GM23338 (cell line): ENCODE measurements around the gene PLPPR2. TPM values are rescaled to one million over a fixed set of nuclear protein-coding genes. Genes with fewer than 3 reads are reported as not detected.

Experiments used
- ATAC-seq: fragments of 200-7000 bp; cut with Tn5 transposase; 3 replicates; pipeline ENCODE4 v1.9.1; 2020
- DNase-seq: peaks from one replicate; pipeline ENCODE4 v3.0.0-alpha.2; 2015; ENCODE audit warnings: low spot score
- H2AFZ ChIP-seq: fragments of 200-600 bp; sonication (generic); 2 replicates; pipeline ENCODE4 v1.8.0; 2016; ENCODE audit warnings: antibody characterized with exemption, mild to moderate bottlenecking, moderate library complexity
- H3F3A ChIP-seq: fragments of 200-600 bp; sonication (generic); replicated peaks from 2 replicates; pipeline ENCODE4 v1.8.0; 2017; ENCODE audit warnings: antibody characterized with exemption, mixed run types, low read depth
- H3K27ac ChIP-seq: fragments of 200-600 bp; sonication (generic); 2 replicates; pipeline ENCODE4 v1.6.1; 2016; ENCODE audit warnings: low read depth
- H3K27me3 ChIP-seq: fragments of 200-600 bp; sonication (generic); 2 replicates; pipeline ENCODE4 v1.8.0; 2016; ENCODE audit warnings: mild to moderate bottlenecking, mixed run types, moderate library complexity; ENCODE audit not compliant: insufficient read depth
- H3K36me3 ChIP-seq: fragments of 200-600 bp; sonication (generic); 2 replicates; pipeline ENCODE4 v1.8.0; 2016; ENCODE audit warnings: mild to moderate bottlenecking; ENCODE audit not compliant: insufficient read depth
- H3K4me1 ChIP-seq: fragments of 200-600 bp; sonication (generic); 2 replicates; pipeline ENCODE4 v1.8.0; 2016; ENCODE audit warnings: mild to moderate bottlenecking, moderate library complexity; ENCODE audit not compliant: insufficient read depth
- H3K4me2 ChIP-seq: fragments of 200-600 bp; sonication (generic); 2 replicates; pipeline ENCODE4 v1.7.1; 2017; ENCODE audit warnings: mixed run types
- H3K4me3 ChIP-seq: fragments of 200-600 bp; sonication (generic); 2 replicates; pipeline ENCODE4 v1.6.1; 2016; ENCODE audit warnings: mixed run types
- H3K79me2 ChIP-seq: fragments of 200-600 bp; sonication (generic); replicated peaks from 2 replicates; pipeline ENCODE4 v1.8.0; 2017; ENCODE audit warnings: mild to moderate bottlenecking; ENCODE audit not compliant: insufficient read depth
- H3K9me2 ChIP-seq: fragments of 200-600 bp; sonication (generic); 2 replicates; pipeline ENCODE4 v1.8.0; 2017; ENCODE audit not compliant: insufficient read depth
- H4K20me1 ChIP-seq: fragments of 200-600 bp; sonication (generic); replicated peaks from 2 replicates; pipeline ENCODE4 v1.8.0; 2017; ENCODE audit warnings: mild to moderate bottlenecking; ENCODE audit not compliant: insufficient read depth
- H3K27ac Mint-ChIP-seq: 2 replicates; pipeline ENCODE4 v1.8.0; 2020; ENCODE audit warnings: inconsistent platforms, mild to moderate bottlenecking, moderate library complexity, mixed read lengths
- H3K27me3 Mint-ChIP-seq: 3 replicates; pipeline ENCODE4 v1.8.0; 2022; ENCODE audit warnings: low read depth, mild to moderate bottlenecking, moderate library complexity, mixed read lengths, inconsistent platforms; ENCODE audit not compliant: insufficient read depth, poor library complexity
- H3K36me3 Mint-ChIP-seq: 3 replicates; pipeline ENCODE4 v1.8.0; 2021; ENCODE audit warnings: low read depth, mild to moderate bottlenecking, inconsistent platforms, moderate library complexity, mixed read lengths
- H3K4me1 Mint-ChIP-seq: 3 replicates; pipeline ENCODE4 v1.8.0; 2020; ENCODE audit warnings: mild to moderate bottlenecking, inconsistent platforms, mixed read lengths
- H3K4me3 Mint-ChIP-seq: 3 replicates; pipeline ENCODE4 v1.8.0; 2021; ENCODE audit warnings: moderate library complexity, mild to moderate bottlenecking, inconsistent platforms, mixed read lengths
- H3K9me3 Mint-ChIP-seq: 3 replicates; pipeline ENCODE4 v1.8.0; 2020; ENCODE audit warnings: moderate library complexity, mild to moderate bottlenecking, inconsistent platforms, mixed read lengths
- CREB1 ChIP-seq: fragments of 250-450 bp; sonication (Bioruptor Pico); IDR thresholded peaks from 2 replicates; pipeline ENCODE4 v1.5.0; 2020; ENCODE audit warnings: low read depth, mild to moderate bottlenecking, moderate library complexity
- EZH2 ChIP-seq: fragments of 200-600 bp; sonication (generic); IDR thresholded peaks from one replicate; pipeline ENCODE4 v1.8.0; 2017; ENCODE audit warnings: antibody characterized with exemption, mild to moderate bottlenecking, low read depth; ENCODE audit not compliant: unreplicated experiment
- EZH2phosphoT487 ChIP-seq: fragments of 200-600 bp; sonication (generic); IDR thresholded peaks from one replicate; pipeline ENCODE4 v1.8.1; 2018; ENCODE audit warnings: antibody characterized with exemption; ENCODE audit not compliant: unreplicated experiment
- JUNB ChIP-seq: IDR thresholded peaks from one replicate; pipeline ENCODE4 v1.6.1; 2016; ENCODE audit warnings: antibody characterized with exemption; ENCODE audit not compliant: unreplicated experiment
- NANOG ChIP-seq: IDR thresholded peaks from 2 replicates; pipeline ENCODE4 v1.6.1; 2016; ENCODE audit warnings: antibody characterized with exemption, borderline replicate concordance
- POLR2AphosphoS5 ChIP-seq: IDR thresholded peaks from 2 replicates; pipeline ENCODE4 v1.6.1; 2016; ENCODE audit warnings: antibody characterized with exemption, low read depth
- STAT1 ChIP-seq: IDR thresholded peaks from one replicate; pipeline ENCODE4 v1.6.1; 2016; ENCODE audit warnings: antibody characterized with exemption; ENCODE audit not compliant: unreplicated experiment
- ZNF114 ChIP-seq: fragments of 250-450 bp; sonication (Bioruptor Pico); IDR thresholded peaks from 2 replicates; pipeline ENCODE4 v1.5.0; 2020; ENCODE audit warnings: mild to moderate bottlenecking, moderate library complexity
- ZNF331 ChIP-seq: fragments of 250-450 bp; sonication (Bioruptor Pico); IDR thresholded peaks from 2 replicates; pipeline ENCODE4 v1.5.0; 2020; ENCODE audit warnings: low read depth, mild to moderate bottlenecking, moderate library complexity
- polyA plus RNA-seq: library from polyadenylated mRNA; unstranded; fragments of >200 nt; fragmentation: Nextera tagmentation; extraction: Ambion mirVana; gene quantifications from 2 replicates; pipeline ENCODE4 v1.2.1, GENCODE V29; 2016
- total RNA-seq: library from RNA; depleted of rRNA; stranded (reverse); fragments of >200 nt; shearing (Covaris generic); gene quantifications from 2 replicates; pipeline ENCODE4 v1.2.3, GENCODE V29; 2014
- TF ChIP-seq, protein P1 (sequence below): IDR thresholded peaks from 2 replicates; pipeline ENCODE4 v1.6.1; 2016; ENCODE audit warnings: antibody characterized with exemption
- TF ChIP-seq, protein P2 (sequence below), 2 experiments: fragments of 200-600 bp in 1 of 2; sonication (generic) in 1 of 2; conservative IDR thresholded peaks; 2 replicates each; pipeline versions ENCODE4 v1.5.1 to v1.6.1; 2016 to 2017; ENCODE audit warnings: antibody characterized with exemption in 2 of 2, low read depth in 2 of 2, mild to moderate bottlenecking in 2 of 2, moderate library complexity in 1 of 2
- TF ChIP-seq, protein P3 (sequence below): fragments of 250-450 bp; sonication (Bioruptor Pico); IDR thresholded peaks from 2 replicates; pipeline ENCODE4 v1.5.0; 2020; ENCODE audit warnings: mild to moderate bottlenecking, moderate library complexity

Gene PLPPR2
- total and polyA plus RNA-seq, 2 experiments from 2014 or later = 9.0 to 12.0 TPM

DNA sequence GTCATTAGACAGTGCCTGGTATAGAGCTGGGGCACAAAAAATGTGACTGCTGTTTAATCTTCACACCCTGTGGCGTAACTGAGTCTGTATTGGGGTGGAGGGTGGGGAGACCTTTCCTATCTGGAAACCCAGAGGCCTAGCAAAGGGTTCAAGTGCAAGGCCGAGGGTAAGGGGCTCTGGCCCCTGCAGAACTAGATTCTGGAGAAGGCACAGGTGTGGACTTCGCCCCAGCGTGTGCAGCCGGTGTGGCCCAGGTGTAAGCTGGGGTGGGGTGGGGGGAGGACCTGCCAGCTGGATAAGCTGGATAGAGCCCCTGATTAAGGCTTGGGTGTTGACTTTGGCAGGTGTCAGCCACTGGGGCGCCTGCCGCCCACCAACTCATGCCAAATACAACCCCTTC is 17.1 kb upstream of the PLPPR2 start:
- no peak for ATAC-seq
- Histone ChIP-seq H3F3A (0 out of 2 replicates have a peak, but pooled peaks cover 3% of the 10 kb centered on the region), H3K27ac (no peak overlapping the region), H3K4me1 (peaks cover 3% of the 10 kb centered on the region; the same call in 1 of the 2 replicates), H3K27me3 (no peaks in the 10 kb centered on the region), H3K4me2 (peak overlapping the region; percentile 85; the same call in 1 of the 2 replicates), H2AFZ (no peak overlapping the region), H3K4me3 (no peak overlapping the region), H3K9me2 (no peaks in the 10 kb centered on the region), H3K79me2 (no peaks in the 10 kb centered on the region), H3K36me3 (no peaks in the 10 kb centered on the region), H4K20me1 (no peaks in the 10 kb centered on the region; the same call in 1 of the 2 replicates)
- H3K9me3 Mint-ChIP-seq = no peaks in the 10 kb centered on the region
- H3K36me3 Mint-ChIP-seq = peaks cover 36% of the 10 kb centered on the region
- no peak overlapping the region for H3K4me3 Mint-ChIP-seq
- peaks cover 3% of the 10 kb centered on the region; the same call in 2 of the 3 replicates for H3K4me1 Mint-ChIP-seq
- peaks cover 17% of the 10 kb centered on the region for H3K27me3 Mint-ChIP-seq
- no peak for TF ChIP-seq JUNB
- TF ChIP-seq ZNF331 (CRISPR knock-in tag) = no peak
- DNase-seq = no peak
- no peak overlapping the region for H3K27ac Mint-ChIP-seq

DNA sequence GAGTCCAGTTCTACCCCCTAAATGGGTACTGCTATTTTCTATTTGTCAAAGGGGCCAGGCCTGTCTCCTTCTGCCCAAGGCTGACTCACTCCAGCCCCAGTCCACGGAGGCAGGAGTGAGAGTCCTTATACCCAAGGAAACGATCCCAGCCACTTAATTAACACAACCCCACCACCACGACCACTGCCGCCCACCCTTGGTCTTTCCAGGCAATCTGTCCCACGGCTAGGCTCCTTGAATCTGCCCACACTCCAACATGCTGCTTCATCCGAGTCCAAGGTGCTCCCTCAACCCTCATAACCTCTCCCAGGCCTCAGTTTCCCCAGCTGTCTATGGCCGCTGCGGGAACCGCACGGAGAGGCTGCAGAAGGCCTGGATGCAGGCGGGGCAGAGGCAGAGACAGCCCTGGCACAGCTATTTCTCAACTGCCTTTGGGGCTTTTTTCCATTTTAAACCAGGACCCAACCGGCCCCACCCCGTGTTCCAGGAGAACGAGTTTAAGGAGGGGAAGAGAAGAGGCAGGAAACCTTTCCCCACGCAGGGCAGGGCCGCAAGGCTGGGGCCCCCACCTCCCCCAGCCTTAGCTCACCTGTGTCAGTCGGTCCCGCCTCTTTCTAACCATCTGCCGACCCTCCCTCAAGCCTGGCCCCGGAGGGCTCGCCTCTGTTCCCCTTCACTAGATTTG is 16.5 kb upstream of the PLPPR2 start:
- ATAC-seq = peak; percentile 10
- H3K4me3 ChIP-seq = peak overlapping the region; percentile 87
- no peak overlapping the region for H3K27ac Mint-ChIP-seq
- H3K36me3 ChIP-seq = no peaks in the 10 kb centered on the region
- H3K4me1 ChIP-seq = peaks cover 3% of the 10 kb centered on the region; the same call in 1 of the 2 replicates
- H3K4me3 Mint-ChIP-seq = peak overlapping the region; percentile 86
- H3K9me3 Mint-ChIP-seq = no peaks in the 10 kb centered on the region
- H2AFZ ChIP-seq = peak overlapping the region; percentile 92
- no peak for DNase-seq
- peaks cover 33% of the 10 kb centered on the region for H3K36me3 Mint-ChIP-seq
- H3K4me2 ChIP-seq = peak overlapping the region; percentile 85
- no peaks in the 10 kb centered on the region; the same call in 1 of the 2 replicates for H4K20me1 ChIP-seq
- H3K27ac ChIP-seq = no peak overlapping the region
- no peaks in the 10 kb centered on the region for H3K27me3 ChIP-seq
- no peaks in the 10 kb centered on the region for H3K9me2 ChIP-seq
- 0 out of 2 replicates have a peak, but pooled peaks cover 3% of the 10 kb centered on the region for H3F3A ChIP-seq
- H3K79me2 ChIP-seq = no peaks in the 10 kb centered on the region
- peaks cover 18% of the 10 kb centered on the region for H3K27me3 Mint-ChIP-seq
- peaks cover 3% of the 10 kb centered on the region; the same call in 2 of the 3 replicates for H3K4me1 Mint-ChIP-seq
- TF ChIP-seq STAT1 (no peak), NANOG (no peak), JUNB (no peak), POLR2AphosphoS5 (no peak), CREB1 (CRISPR knock-in tag) (no peak), ZNF114 (CRISPR knock-in tag) (no peak), ZNF331 (CRISPR knock-in tag) (no peak), EZH2 (no peak), EZH2phosphoT487 (no peak)
- TF ChIP-seq, protein P1, sequence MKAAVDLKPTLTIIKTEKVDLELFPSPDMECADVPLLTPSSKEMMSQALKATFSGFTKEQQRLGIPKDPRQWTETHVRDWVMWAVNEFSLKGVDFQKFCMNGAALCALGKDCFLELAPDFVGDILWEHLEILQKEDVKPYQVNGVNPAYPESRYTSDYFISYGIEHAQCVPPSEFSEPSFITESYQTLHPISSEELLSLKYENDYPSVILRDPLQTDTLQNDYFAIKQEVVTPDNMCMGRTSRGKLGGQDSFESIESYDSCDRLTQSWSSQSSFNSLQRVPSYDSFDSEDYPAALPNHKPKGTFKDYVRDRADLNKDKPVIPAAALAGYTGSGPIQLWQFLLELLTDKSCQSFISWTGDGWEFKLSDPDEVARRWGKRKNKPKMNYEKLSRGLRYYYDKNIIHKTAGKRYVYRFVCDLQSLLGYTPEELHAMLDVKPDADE = no peak
- TF ChIP-seq, protein P2, sequence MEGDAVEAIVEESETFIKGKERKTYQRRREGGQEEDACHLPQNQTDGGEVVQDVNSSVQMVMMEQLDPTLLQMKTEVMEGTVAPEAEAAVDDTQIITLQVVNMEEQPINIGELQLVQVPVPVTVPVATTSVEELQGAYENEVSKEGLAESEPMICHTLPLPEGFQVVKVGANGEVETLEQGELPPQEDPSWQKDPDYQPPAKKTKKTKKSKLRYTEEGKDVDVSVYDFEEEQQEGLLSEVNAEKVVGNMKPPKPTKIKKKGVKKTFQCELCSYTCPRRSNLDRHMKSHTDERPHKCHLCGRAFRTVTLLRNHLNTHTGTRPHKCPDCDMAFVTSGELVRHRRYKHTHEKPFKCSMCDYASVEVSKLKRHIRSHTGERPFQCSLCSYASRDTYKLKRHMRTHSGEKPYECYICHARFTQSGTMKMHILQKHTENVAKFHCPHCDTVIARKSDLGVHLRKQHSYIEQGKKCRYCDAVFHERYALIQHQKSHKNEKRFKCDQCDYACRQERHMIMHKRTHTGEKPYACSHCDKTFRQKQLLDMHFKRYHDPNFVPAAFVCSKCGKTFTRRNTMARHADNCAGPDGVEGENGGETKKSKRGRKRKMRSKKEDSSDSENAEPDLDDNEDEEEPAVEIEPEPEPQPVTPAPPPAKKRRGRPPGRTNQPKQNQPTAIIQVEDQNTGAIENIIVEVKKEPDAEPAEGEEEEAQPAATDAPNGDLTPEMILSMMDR (conservative IDR thresholded peaks at IDR 0.05; ENCODE audit: low read depth in 2 of 2) = no peak
- TF ChIP-seq, protein P3, sequence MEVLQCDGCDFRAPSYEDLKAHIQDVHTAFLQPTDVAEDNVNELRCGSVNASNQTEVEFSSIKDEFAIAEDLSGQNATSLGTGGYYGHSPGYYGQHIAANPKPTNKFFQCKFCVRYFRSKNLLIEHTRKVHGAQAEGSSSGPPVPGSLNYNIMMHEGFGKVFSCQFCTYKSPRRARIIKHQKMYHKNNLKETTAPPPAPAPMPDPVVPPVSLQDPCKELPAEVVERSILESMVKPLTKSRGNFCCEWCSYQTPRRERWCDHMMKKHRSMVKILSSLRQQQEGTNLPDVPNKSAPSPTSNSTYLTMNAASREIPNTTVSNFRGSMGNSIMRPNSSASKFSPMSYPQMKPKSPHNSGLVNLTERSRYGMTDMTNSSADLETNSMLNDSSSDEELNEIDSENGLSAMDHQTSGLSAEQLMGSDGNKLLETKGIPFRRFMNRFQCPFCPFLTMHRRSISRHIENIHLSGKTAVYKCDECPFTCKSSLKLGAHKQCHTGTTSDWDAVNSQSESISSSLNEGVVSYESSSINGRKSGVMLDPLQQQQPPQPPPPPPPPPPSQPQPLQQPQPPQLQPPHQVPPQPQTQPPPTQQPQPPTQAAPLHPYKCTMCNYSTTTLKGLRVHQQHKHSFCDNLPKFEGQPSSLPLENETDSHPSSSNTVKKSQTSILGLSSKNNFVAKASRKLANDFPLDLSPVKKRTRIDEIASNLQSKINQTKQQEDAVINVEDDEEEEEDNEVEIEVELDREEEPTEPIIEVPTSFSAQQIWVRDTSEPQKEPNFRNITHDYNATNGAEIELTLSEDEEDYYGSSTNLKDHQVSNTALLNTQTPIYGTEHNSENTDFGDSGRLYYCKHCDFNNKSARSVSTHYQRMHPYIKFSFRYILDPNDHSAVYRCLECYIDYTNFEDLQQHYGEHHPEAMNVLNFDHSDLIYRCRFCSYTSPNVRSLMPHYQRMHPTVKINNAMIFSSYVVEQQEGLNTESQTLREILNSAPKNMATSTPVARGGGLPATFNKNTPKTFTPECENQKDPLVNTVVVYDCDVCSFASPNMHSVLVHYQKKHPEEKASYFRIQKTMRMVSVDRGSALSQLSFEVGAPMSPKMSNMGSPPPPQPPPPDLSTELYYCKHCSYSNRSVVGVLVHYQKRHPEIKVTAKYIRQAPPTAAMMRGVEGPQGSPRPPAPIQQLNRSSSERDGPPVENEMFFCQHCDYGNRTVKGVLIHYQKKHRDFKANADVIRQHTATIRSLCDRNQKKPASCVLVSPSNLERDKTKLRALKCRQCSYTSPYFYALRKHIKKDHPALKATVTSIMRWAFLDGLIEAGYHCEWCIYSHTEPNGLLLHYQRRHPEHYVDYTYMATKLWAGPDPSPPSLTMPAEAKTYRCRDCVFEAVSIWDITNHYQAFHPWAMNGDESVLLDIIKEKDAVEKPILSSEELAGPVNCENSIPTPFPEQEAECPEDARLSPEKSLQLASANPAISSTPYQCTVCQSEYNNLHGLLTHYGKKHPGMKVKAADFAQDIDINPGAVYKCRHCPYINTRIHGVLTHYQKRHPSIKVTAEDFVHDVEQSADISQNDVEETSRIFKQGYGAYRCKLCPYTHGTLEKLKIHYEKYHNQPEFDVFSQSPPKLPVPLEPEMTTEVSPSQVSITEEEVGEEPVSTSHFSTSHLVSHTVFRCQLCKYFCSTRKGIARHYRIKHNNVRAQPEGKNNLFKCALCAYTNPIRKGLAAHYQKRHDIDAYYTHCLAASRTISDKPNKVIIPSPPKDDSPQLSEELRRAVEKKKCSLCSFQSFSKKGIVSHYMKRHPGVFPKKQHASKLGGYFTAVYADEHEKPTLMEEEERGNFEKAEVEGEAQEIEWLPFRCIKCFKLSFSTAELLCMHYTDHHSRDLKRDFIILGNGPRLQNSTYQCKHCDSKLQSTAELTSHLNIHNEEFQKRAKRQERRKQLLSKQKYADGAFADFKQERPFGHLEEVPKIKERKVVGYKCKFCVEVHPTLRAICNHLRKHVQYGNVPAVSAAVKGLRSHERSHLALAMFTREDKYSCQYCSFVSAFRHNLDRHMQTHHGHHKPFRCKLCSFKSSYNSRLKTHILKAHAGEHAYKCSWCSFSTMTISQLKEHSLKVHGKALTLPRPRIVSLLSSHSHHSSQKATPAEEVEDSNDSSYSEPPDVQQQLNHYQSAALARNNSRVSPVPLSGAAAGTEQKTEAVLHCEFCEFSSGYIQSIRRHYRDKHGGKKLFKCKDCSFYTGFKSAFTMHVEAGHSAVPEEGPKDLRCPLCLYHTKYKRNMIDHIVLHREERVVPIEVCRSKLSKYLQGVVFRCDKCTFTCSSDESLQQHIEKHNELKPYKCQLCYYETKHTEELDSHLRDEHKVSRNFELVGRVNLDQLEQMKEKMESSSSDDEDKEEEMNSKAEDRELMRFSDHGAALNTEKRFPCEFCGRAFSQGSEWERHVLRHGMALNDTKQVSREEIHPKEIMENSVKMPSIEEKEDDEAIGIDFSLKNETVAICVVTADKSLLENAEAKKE (CRISPR knock-in tag) = no peak
